ENCODE data around the gene GNAI3. TPM values are rescaled to one million over a fixed set of nuclear protein-coding genes. Genes with fewer than 3 reads are reported as not detected.

Gene GNAI3
- total RNA-seq, 1 donor from 2014 or later: 16.3 TPM

GRCh38 chr1:109527098-109527811, 21.2 kb upstream of the GNAI3 start:
- DNase-seq: no peak

GRCh38 chr1:109527846-109528695, 20.3 kb upstream of the GNAI3 start:
- no peak for DNase-seq

- no peak for DNase-seq
Measured at GRCh38 chr1:109528712-109529111, 19.7 kb upstream of the GNAI3 start.

- no peak for DNase-seq
Measured at GRCh38 chr1:109529881-109530456, 18.4 kb upstream of the GNAI3 start.

GRCh38 chr1:109530457-109531087, 17.8 kb upstream of the GNAI3 start:
- no peak for DNase-seq

- no peak for DNase-seq
Measured at GRCh38 chr1:109531380-109531779, 17.0 kb upstream of the GNAI3 start.

GRCh38 chr1:109531826-109532364, 16.5 kb upstream of the GNAI3 start:
- DNase-seq: no peak

- peak; percentile 81 for DNase-seq
Measured at GRCh38 chr1:109532365-109533136, 15.9 kb upstream of the GNAI3 start.

GRCh38 chr1:109534307-109534858, 14.0 kb upstream of the GNAI3 start:
- DNase-seq: no peak

- DNase-seq: no peak
Measured at GRCh38 chr1:109535481-109535880, 12.9 kb upstream of the GNAI3 start.

GRCh38 chr1:109535971-109536491, 12.4 kb upstream of the GNAI3 start:
- DNase-seq: no peak

- no peak for DNase-seq
Measured at GRCh38 chr1:109537450-109538178, 10.8 kb upstream of the GNAI3 start.

GRCh38 chr1:109538827-109539555, 9.4 kb upstream of the GNAI3 start:
- no peak for DNase-seq

- no peak for DNase-seq
Measured at GRCh38 chr1:109539676-109540075, 8.7 kb upstream of the GNAI3 start, which contains the start of gene GPR61. GPR61 (plus strand) TSS chr1:109539872; CDS start chr1:109543023, 3,151 bp downstream.

- no peak for DNase-seq
Measured at GRCh38 chr1:109541102-109541501, 7.3 kb upstream of the GNAI3 start.

GRCh38 chr1:109542657-109543056, 5.8 kb upstream of the GNAI3 start:
- DNase-seq: no peak

GRCh38 chr1:109543283-109543987, 5.0 kb upstream of the GNAI3 start:
- no peak for DNase-seq

GRCh38 chr1:109543988-109544735, 4.3 kb upstream of the GNAI3 start:
- no peak for DNase-seq

All from dermis blood vessel endothelial cell (primary cell).